Peyer's patch (tissue), 4 donors: ENCODE data around the gene FEV.

Experiments used
- POLR2A ChIP-seq, 2 donors: fragments of 450-650 bp; IDR thresholded peaks; one replicate each; pipeline ENCODE4 v1.5.1; 2017; ENCODE audit warnings: antibody characterized with exemption in 2 of 2, mild to moderate bottlenecking in 2 of 2, moderate library complexity in 2 of 2
- TF ChIP-seq, protein P1 (sequence below), 6 experiments: fragments of 450-650 bp in 4 of 6; fragments of 200-600 bp in 2 of 6; sonication (generic) in 1 of 6; IDR thresholded peaks; one replicate each; pipeline ENCODE4 v1.5.1; 2017 to 2019; ENCODE audit warnings: antibody characterized with exemption in 6 of 6, mild to moderate bottlenecking in 3 of 6, moderate library complexity in 1 of 6

- TF ChIP-seq POLR2A (IDR thresholded peaks at IDR 0.05), result no peak
- TF ChIP-seq, protein P1, sequence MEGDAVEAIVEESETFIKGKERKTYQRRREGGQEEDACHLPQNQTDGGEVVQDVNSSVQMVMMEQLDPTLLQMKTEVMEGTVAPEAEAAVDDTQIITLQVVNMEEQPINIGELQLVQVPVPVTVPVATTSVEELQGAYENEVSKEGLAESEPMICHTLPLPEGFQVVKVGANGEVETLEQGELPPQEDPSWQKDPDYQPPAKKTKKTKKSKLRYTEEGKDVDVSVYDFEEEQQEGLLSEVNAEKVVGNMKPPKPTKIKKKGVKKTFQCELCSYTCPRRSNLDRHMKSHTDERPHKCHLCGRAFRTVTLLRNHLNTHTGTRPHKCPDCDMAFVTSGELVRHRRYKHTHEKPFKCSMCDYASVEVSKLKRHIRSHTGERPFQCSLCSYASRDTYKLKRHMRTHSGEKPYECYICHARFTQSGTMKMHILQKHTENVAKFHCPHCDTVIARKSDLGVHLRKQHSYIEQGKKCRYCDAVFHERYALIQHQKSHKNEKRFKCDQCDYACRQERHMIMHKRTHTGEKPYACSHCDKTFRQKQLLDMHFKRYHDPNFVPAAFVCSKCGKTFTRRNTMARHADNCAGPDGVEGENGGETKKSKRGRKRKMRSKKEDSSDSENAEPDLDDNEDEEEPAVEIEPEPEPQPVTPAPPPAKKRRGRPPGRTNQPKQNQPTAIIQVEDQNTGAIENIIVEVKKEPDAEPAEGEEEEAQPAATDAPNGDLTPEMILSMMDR (IDR thresholded peaks at IDR 0.05), result no peak
Observed at GRCh38 chr2:218964041-218964771, 20.8 kb downstream of the FEV start.
